Panc1 (cell line): Measurements from ENCODE around the gene RGS17. TPM values are rescaled to one million over a fixed set of nuclear protein-coding genes. Genes with fewer than 3 reads are reported as not detected.
"Not testable (repeated sequence)": the region's sequence is repeated elsewhere in the genome, so short reads cannot be mapped to it uniquely, and the experiment has no call there.

ENCODE experiments used
- ATAC-seq: fragments of 200-7000 bp; cut with Tn5 transposase; 2 replicates; pipeline ENCODE4 v1.9.1; 2020; ENCODE audit warnings: mild to moderate bottlenecking, moderate library complexity
- BruUV-seq: library from RNA; stranded (reverse); fragments of 400-500 nt; replicated peaks from 2 replicates; lab custom pipeline; 2021; lab: Mats Ljungman, UMichigan
- CTCF ChIA-PET: fragments of 300-600 bp; sonication (Branson Sonifier 250); formaldehyde crosslinking; loops from one replicate; lab custom pipeline; 2022; ENCODE audit warnings: antibody characterized with exemption; lab: Charles Lee
- POLR2A ChIA-PET: fragments of 300-600 bp; sonication (Branson Sonifier 250); formaldehyde crosslinking; loops from one replicate; lab custom pipeline; 2022; ENCODE audit warnings: antibody characterized with exemption; lab: Charles Lee
- DNase-seq: peaks from one replicate; pipeline ENCODE4 v3.0.0-alpha.2; 2010; ENCODE audit warnings: low read depth, low spot score
- H3K27ac ChIP-seq: 2 replicates; pipeline ENCODE4 v1.5.1; 2011; ENCODE audit warnings: mild to moderate bottlenecking, low read length, inconsistent platforms
- H3K27me3 ChIP-seq: fragments of 200-500 bp; sonication (Bioruptor generic); 2 replicates; pipeline ENCODE4 v1.6.0; 2014; ENCODE audit warnings: low read length, inconsistent platforms; ENCODE audit not compliant: control insufficient read depth, insufficient read depth
- H3K36me3 ChIP-seq: fragments of 200-500 bp; sonication (Bioruptor generic); 2 replicates; pipeline ENCODE4 v1.5.1; 2014; ENCODE audit warnings: inconsistent platforms, mild to moderate bottlenecking, low read length, moderate library complexity; ENCODE audit not compliant: control insufficient read depth, insufficient read depth
- H3K4me1 ChIP-seq: 2 replicates; pipeline ENCODE4 v1.5.1; 2011; ENCODE audit warnings: inconsistent platforms, mild to moderate bottlenecking, low read length, moderate library complexity; ENCODE audit not compliant: control insufficient read depth, insufficient read depth
- H3K4me3 ChIP-seq, 2 experiments: 2 replicates each; pipeline ENCODE4 v1.5.1; 2011 to 2012; ENCODE audit warnings: low read depth in 2 of 2, low read length in 2 of 2, mild to moderate bottlenecking in 2 of 2, inconsistent platforms in 1 of 2, moderate library complexity in 1 of 2
- H3K9me3 ChIP-seq: fragments of 200-500 bp; sonication (Bioruptor generic); 2 replicates; pipeline ENCODE4 v1.5.1; 2014; ENCODE audit warnings: low read depth, mild to moderate bottlenecking, inconsistent platforms, low read length, moderate library complexity; ENCODE audit not compliant: control insufficient read depth, insufficient read depth
- CTCF ChIP-seq: fragments of 450-650 bp; IDR thresholded peaks from 2 replicates; pipeline ENCODE4 v1.5.1; 2017; ENCODE audit warnings: mild to moderate bottlenecking
- POLR2AphosphoS5 ChIP-seq: IDR thresholded peaks from 2 replicates; pipeline ENCODE4 v1.6.1; 2012; ENCODE audit warnings: mild to moderate bottlenecking, low read depth, low read length, moderate library complexity
- REST ChIP-seq, 2 experiments: IDR thresholded peaks; 2 replicates each; pipeline ENCODE4 v1.6.1; 2011 to 2012; ENCODE audit warnings: low read depth in 2 of 2, control low read depth in 1 of 2, low read length in 1 of 2, mild to moderate bottlenecking in 1 of 2, moderate library complexity in 1 of 2; ENCODE audit not compliant: insufficient read depth in 1 of 2
- SIN3A ChIP-seq: IDR thresholded peaks from 2 replicates; pipeline ENCODE4 v1.6.1; 2012; ENCODE audit warnings: low read depth, mild to moderate bottlenecking, low read length, moderate library complexity, borderline replicate concordance; ENCODE audit not compliant: insufficient read depth
- TCF7L2 ChIP-seq: IDR thresholded peaks from 2 replicates; pipeline ENCODE4 v1.6.1; 2011; ENCODE audit warnings: mild to moderate bottlenecking, low read depth, low read length, inconsistent platforms
- in situ Hi-C: cut with HindIII; loops from 2 replicates; pipeline ENCODE4 v1.10.0; 2016; ENCODE audit warnings: low sequenced_read_pairs, low pct_unique_long_range_greater_than_20kb
- intact Hi-C: fragments of 100-400 bp; cut with micrococcal nuclease; formaldehyde crosslinking; loops from one replicate; pipeline ENCODE4 v1.10.0; 2022; ENCODE audit not compliant: unreplicated experiment
- total RNA-seq: library from RNA; stranded (reverse); gene quantifications from one replicate; pipeline ENCODE4 v1.2.1, GENCODE V29; 2021; ENCODE audit not compliant: unreplicated experiment

The RGS17 gene
- total RNA-seq, 1 experiment from 2014 or later = 8.7 TPM

- POLR2A ChIA-PET = interaction anchor here (0.7 kb wide), 2 partner anchors 40 to 49 kb away, joined by 5 to 12 read pairs; no protein-coding TSS in a partner anchor
- BruUV-seq = no TSS peak
- CTCF ChIA-PET = no interaction called here
- no peaks in the 10 kb centered on the region for H3K27me3 ChIP-seq
- H3K27ac ChIP-seq = peak overlapping the region; percentile 96
- H3K9me3 ChIP-seq = no peaks in the 10 kb centered on the region
- peak overlapping the region; percentile 76 to 100 for H3K4me3 ChIP-seq
- H3K36me3 ChIP-seq = peaks cover 27% of the 10 kb centered on the region
- ATAC-seq (peak; percentile 54), DNase-seq (no peak)
- TF ChIP-seq POLR2AphosphoS5 (no peak), CTCF (no peak), REST (IDR thresholded peaks at IDR 0.05; ENCODE audit: insufficient read depth in 1 of 2, low read depth in 2 of 2, low read length in 1 of 2) (no peak), SIN3A (no peak), TCF7L2 (no peak)
- in situ Hi-C loops = no loop called here
- intact Hi-C loops = no loop called here
- H3K4me1 ChIP-seq = peaks cover 21% of the 10 kb centered on the region
Measured at GRCh38 chr6:153001767-153002612, 129.1 kb downstream of the RGS17 start.

- in situ Hi-C loops, intact Hi-C loops, BruUV-seq, DNase-seq, ATAC-seq, H3K27ac ChIP-seq, H3K9me3 ChIP-seq, H3K27me3 ChIP-seq, CTCF ChIA-PET: not testable (repeated sequence)
- Histone ChIP-seq H3K4me1 (peaks cover 21% of the 10 kb centered on the region), H3K4me3 (peak overlapping the region; percentile 76 to 100), H3K36me3 (peaks cover 39% of the 10 kb centered on the region)
- POLR2A ChIA-PET = interaction anchor here (0.7 to 1.0 kb wide), 2 partner anchors 18 to 196 kb away, joined by 9 to 15 read pairs; partner anchors contain the start of gene FBXO5
Measured at GRCh38 chr6:153000790-153001189, 130.3 kb downstream of the RGS17 start.

GRCh38 chr6:153000243-153000642 lies 130.8 kb downstream of the RGS17 start:
- Histone ChIP-seq H3K36me3 (peaks cover 44% of the 10 kb centered on the region), H3K27me3 (no peaks in the 10 kb centered on the region), H3K27ac (no peak overlapping the region), H3K9me3 (no peaks in the 10 kb centered on the region), H3K4me1 (peaks cover 21% of the 10 kb centered on the region), H3K4me3 (no peak overlapping the region)
- ATAC-seq (no peak), DNase-seq (no peak)
- in situ Hi-C loops = no loop called here
- CTCF ChIA-PET = no interaction called here
- no TSS peak for BruUV-seq
- intact Hi-C loops = no loop called here
- POLR2A ChIA-PET = interaction anchor here (1.0 kb wide), 1 partner anchor 17 kb away, joined by 9 read pairs; the partner anchor contains the start of gene FBXO5
- TF ChIP-seq CTCF (no peak), REST (IDR thresholded peaks at IDR 0.05; ENCODE audit: insufficient read depth in 1 of 2, low read depth in 2 of 2, low read length in 1 of 2) (no peak), SIN3A (no peak), TCF7L2 (no peak), POLR2AphosphoS5 (no peak)
